HEK293T (cell line): Measurements from ENCODE around the gene MED29.

Experiments
- CTCF ChIA-PET: fragments of 350-600 bp; formaldehyde crosslinking; extraction: SDS; loops from one replicate; lab custom pipeline; 2021; ENCODE audit warnings: antibody characterized with exemption, inconsistent platforms; lab: Yijun Ruan, JAX
- POLR2A ChIA-PET: fragments of 350-600 bp; formaldehyde crosslinking; extraction: SDS; loops from one replicate; lab custom pipeline; 2020; ENCODE audit warnings: antibody characterized with exemption, inconsistent platforms; lab: Yijun Ruan, JAX
- DNase-seq: peaks from one replicate; pipeline ENCODE4 v3.0.0; 2012; ENCODE audit warnings: mixed read lengths; ENCODE audit errors: extremely low spot score
- ARNT ChIP-seq: fragments of 450-650 bp; IDR thresholded peaks from 2 replicates; pipeline ENCODE4 v1.6.1; 2017; ENCODE audit warnings: mild to moderate bottlenecking
- BHLHE40 ChIP-seq: fragments of 450-650 bp; IDR thresholded peaks from 2 replicates; pipeline ENCODE4 v1.6.1; 2016; ENCODE audit warnings: mild to moderate bottlenecking, moderate library complexity, borderline replicate concordance
- CTBP1 ChIP-seq: fragments of 450-650 bp; IDR thresholded peaks from 2 replicates; pipeline ENCODE4 v1.6.1; 2016; ENCODE audit warnings: borderline replicate concordance
- ELF4 ChIP-seq: fragments of 450-650 bp; IDR thresholded peaks from 2 replicates; pipeline ENCODE4 v1.6.1; 2017; ENCODE audit warnings: antibody characterized with exemption
- FOXA1 ChIP-seq: fragments of 450-650 bp; IDR thresholded peaks from 2 replicates; pipeline ENCODE4 v1.6.1; 2016; ENCODE audit warnings: mild to moderate bottlenecking
- FOXK2 ChIP-seq: fragments of 450-650 bp; IDR thresholded peaks from 2 replicates; pipeline ENCODE4 v1.6.1; 2016; ENCODE audit warnings: mild to moderate bottlenecking
- FOXM1 ChIP-seq: fragments of 450-650 bp; IDR thresholded peaks from 2 replicates; pipeline ENCODE4 v1.6.1; 2017; ENCODE audit warnings: mild to moderate bottlenecking, borderline replicate concordance
- HDGF ChIP-seq: fragments of 450-650 bp; IDR thresholded peaks from 2 replicates; pipeline ENCODE4 v1.6.1; 2017; ENCODE audit warnings: antibody characterized with exemption, borderline replicate concordance
- L3MBTL2 ChIP-seq: fragments of 450-650 bp; conservative IDR thresholded peaks from 2 replicates; pipeline ENCODE4 v1.6.1; 2016; ENCODE audit warnings: mild to moderate bottlenecking
- LEF1 ChIP-seq: fragments of 450-650 bp; IDR thresholded peaks from 2 replicates; pipeline ENCODE4 v1.6.1; 2017; ENCODE audit warnings: mild to moderate bottlenecking, borderline replicate concordance
- NFRKB ChIP-seq: fragments of 450-650 bp; IDR thresholded peaks from 2 replicates; pipeline ENCODE4 v1.6.1; 2016; ENCODE audit warnings: mild to moderate bottlenecking, moderate library complexity
- PKNOX1 ChIP-seq: fragments of 450-650 bp; IDR thresholded peaks from 2 replicates; pipeline ENCODE4 v1.6.1; 2016
- SP1 ChIP-seq: fragments of 450-650 bp; IDR thresholded peaks from 2 replicates; pipeline ENCODE4 v1.6.1; 2017
- SUZ12 ChIP-seq: fragments of 450-650 bp; IDR thresholded peaks from 2 replicates; pipeline ENCODE4 v1.6.1; 2016; ENCODE audit warnings: mild to moderate bottlenecking
- TARDBP ChIP-seq: fragments of 450-650 bp; IDR thresholded peaks from 2 replicates; pipeline ENCODE4 v1.6.1; 2016
- ZNF384 ChIP-seq: fragments of 450-650 bp; IDR thresholded peaks from 2 replicates; pipeline ENCODE4 v1.6.1; 2016

Gene MED29

GRCh38 chr19:39389631-39390414 is 1.4 kb upstream of the MED29 start:
- DNase-seq = no peak
- ChIA-PET POLR2A (interaction anchor here (1.6 to 1.8 kb wide), 2 partner anchors 14 to 39 kb away, joined by 4 to 10 read pairs; no protein-coding TSS in a partner anchor), CTCF (no interaction called here)
- TF ChIP-seq PKNOX1 (peak; percentile 50; the same call in 1 of the 2 replicates), FOXM1 (no peak), LEF1 (no peak), FOXA1 (no peak), SUZ12 (no peak)

GRCh38 chr19:39390451-39390750 is 777 bp upstream of the MED29 start:
- no peak for TF ChIP-seq BHLHE40
- no peak for TF ChIP-seq FOXA1
- no peak for TF ChIP-seq FOXM1
- no peak for TF ChIP-seq FOXK2
- POLR2A ChIA-PET = interaction anchor here (0.9 to 2.2 kb wide), 10 partner anchors 14 to 149 kb away, joined by 3 to 30 read pairs (median 4); partner anchors contain the start of genes EID2, PLEKHG2, RPS16 and SAMD4B
- CTCF ChIA-PET = interaction anchor here (0.9 kb wide), 1 partner anchor 22 kb away, joined by 4 read pairs; no protein-coding TSS in a partner anchor
- DNase-seq = no peak

GRCh38 chr19:39397360-39398296 is 6.5 kb downstream of the MED29 start:
- no peak for TF ChIP-seq FOXA1
- peak; percentile 67; the same call in 1 of the 2 replicates for TF ChIP-seq HDGF
- ChIA-PET CTCF (interaction anchor here (0.6 to 2.8 kb wide), 4 partner anchors 11 to 278 kb away, joined by 3 to 25 read pairs (median 6); partner anchors contain the start of gene PLEKHG2), POLR2A (interaction anchor here (1.0 to 2.0 kb wide), 4 partner anchors 10 to 38 kb away, joined by 5 to 17 read pairs (median 8); partner anchors contain the start of genes PLEKHG2 and RPS16)
- peak; percentile 84 for DNase-seq

- no peak for DNase-seq
- ChIA-PET CTCF (interaction anchor here (0.6 to 2.8 kb wide), 4 partner anchors 10 to 277 kb away, joined by 3 to 25 read pairs (median 6); partner anchors contain the start of gene PLEKHG2), POLR2A (interaction anchor here (1.0 to 2.0 kb wide), 3 partner anchors 9 to 37 kb away, joined by 7 to 17 read pairs (median 9); partner anchors contain the start of genes PLEKHG2 and RPS16)
- TF ChIP-seq SP1 (no peak), SUZ12 (no peak), NFRKB (no peak), ZNF384 (no peak), BHLHE40 (no peak), FOXK2 (no peak), TARDBP (no peak), PKNOX1 (no peak), FOXM1 (no peak), ELF4 (no peak), LEF1 (no peak), FOXA1 (no peak), HDGF (no peak), L3MBTL2 (no peak), CTBP1 (no peak), ARNT (no peak)
Measured at GRCh38 chr19:39398297-39398864, 7.2 kb downstream of the MED29 start.

- DNase-seq = no peak
- TF ChIP-seq FOXM1 (no peak), SP1 (no peak), FOXK2 (no peak), NFRKB (no peak), HDGF (no peak)
- POLR2A ChIA-PET = interaction anchor here (0.9 to 10.0 kb wide), 2 partner anchors 12 to 36 kb away, joined by 3 to 54 read pairs; partner anchors contain the start of gene RPS16
- CTCF ChIA-PET = no interaction called here
Measured at GRCh38 chr19:39399668-39400050, 8.5 kb downstream of the MED29 start.

- TF ChIP-seq HDGF = no peak
- TF ChIP-seq SUZ12 = no peak
- TF ChIP-seq FOXA1 = no peak
- no peak for TF ChIP-seq FOXM1
- no peak for TF ChIP-seq FOXK2
- no peak for TF ChIP-seq PKNOX1
- TF ChIP-seq ZNF384 = no peak
- no peak for TF ChIP-seq NFRKB
- no peak for TF ChIP-seq L3MBTL2
- TF ChIP-seq BHLHE40 = no peak
- no peak for TF ChIP-seq TARDBP
- no peak for TF ChIP-seq LEF1
- TF ChIP-seq SP1 = no peak
- no peak for TF ChIP-seq CTBP1
- no peak for TF ChIP-seq ELF4
- TF ChIP-seq ARNT = no peak
- POLR2A ChIA-PET = interaction anchor here (1.3 to 10.0 kb wide), 2 partner anchors 8 to 35 kb away, joined by 3 to 54 read pairs; partner anchors contain the start of genes MED29, PAF1 and RPS16
- CTCF ChIA-PET = no interaction called here
- no peak for DNase-seq
Measured at GRCh38 chr19:39400061-39400460, 8.9 kb downstream of the MED29 start.
